Gastrocnemius medialis (tissue), 4 donors: ENCODE results near the gene TMEM131L.

Experiments
- POLR2A ChIP-seq, 2 donors: fragments of 450-650 bp; IDR thresholded peaks; one replicate each; pipeline ENCODE4 v1.6.1; 2017; ENCODE audit warnings: antibody characterized with exemption in 2 of 2, mild to moderate bottlenecking in 2 of 2, moderate library complexity in 2 of 2
- TF ChIP-seq, protein P1 (sequence below), 5 experiments: fragments of 450-650 bp in 3 of 5; fragments of 200-600 bp in 2 of 5; sonication (generic) in 2 of 5; IDR thresholded peaks in 4 of 5; conservative IDR thresholded peaks in 1 of 5; 1 replicate in 4 of 5; 2 replicates in 1 of 5; pipeline ENCODE4 v1.5.1; 2016 to 2019; ENCODE audit warnings: antibody characterized with exemption in 5 of 5, mild to moderate bottlenecking in 3 of 5, moderate library complexity in 3 of 5

DNA sequence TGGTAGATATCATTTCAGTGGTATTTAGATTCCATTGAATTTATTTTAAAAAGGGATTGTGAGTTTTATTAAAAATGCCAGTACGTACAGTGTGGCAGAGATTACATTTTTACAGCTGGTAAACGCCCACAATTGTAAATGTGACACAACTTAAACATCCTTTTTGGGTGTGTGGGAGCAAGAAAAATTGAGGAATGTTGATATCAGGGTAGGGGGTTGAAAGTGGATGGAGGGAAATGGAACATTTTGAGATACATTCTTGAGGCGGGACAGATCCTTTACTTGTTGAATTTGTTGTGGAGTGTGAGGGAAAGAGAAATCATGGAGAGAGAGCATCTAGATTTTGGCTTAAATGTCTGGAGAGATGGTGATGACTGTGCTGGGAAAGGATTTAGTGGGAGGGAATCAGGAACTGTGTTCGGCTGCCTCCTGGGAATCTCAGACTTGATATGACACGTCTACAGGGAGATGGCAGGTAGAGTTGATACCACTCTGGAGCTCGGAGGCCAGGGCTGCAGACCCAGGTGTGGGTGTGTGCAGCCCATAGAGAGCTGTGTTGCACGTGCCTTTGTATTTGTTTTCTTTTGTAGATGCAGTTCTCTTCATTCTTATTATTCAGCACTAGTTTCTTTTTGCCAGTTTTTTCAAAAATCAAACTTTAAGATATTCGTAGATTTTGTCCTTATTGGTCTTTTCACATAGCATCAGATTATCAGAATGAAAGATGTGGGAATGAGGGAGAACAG is 10.8 kb downstream of the TMEM131L start:
- TF ChIP-seq, protein P1, sequence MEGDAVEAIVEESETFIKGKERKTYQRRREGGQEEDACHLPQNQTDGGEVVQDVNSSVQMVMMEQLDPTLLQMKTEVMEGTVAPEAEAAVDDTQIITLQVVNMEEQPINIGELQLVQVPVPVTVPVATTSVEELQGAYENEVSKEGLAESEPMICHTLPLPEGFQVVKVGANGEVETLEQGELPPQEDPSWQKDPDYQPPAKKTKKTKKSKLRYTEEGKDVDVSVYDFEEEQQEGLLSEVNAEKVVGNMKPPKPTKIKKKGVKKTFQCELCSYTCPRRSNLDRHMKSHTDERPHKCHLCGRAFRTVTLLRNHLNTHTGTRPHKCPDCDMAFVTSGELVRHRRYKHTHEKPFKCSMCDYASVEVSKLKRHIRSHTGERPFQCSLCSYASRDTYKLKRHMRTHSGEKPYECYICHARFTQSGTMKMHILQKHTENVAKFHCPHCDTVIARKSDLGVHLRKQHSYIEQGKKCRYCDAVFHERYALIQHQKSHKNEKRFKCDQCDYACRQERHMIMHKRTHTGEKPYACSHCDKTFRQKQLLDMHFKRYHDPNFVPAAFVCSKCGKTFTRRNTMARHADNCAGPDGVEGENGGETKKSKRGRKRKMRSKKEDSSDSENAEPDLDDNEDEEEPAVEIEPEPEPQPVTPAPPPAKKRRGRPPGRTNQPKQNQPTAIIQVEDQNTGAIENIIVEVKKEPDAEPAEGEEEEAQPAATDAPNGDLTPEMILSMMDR (IDR thresholded peaks at IDR 0.05 in 4 of 5, conservative IDR thresholded peaks at IDR 0.05 in 1 of 5), result no peak
- TF ChIP-seq POLR2A (IDR thresholded peaks at IDR 0.05), result no peak
